Measurements from ENCODE around the gene ERC1.

DNA sequence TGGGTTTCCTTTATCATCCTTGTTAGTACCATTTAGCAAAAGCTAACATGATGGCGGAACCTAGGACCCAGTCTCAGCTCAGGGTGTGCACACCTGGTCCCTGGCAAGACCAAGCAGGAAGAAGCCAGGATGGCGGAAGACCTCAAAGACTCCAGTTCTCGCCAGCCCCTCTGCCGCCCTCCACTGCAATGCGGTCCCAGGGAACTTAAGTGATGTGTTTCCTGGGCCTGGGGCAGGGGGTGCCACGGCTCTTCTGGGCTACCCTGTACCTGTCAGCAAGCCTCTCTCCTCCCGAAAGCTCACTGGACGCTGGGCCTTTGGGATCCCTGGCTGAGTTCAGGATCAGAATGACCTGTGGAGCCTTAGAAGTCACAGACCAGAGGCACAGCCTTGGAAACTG, 532.0 kb downstream of the ERC1 start:
- no peak for TF ChIP-seq POLR2AphosphoS5 (IDR thresholded peaks at IDR 0.05; ENCODE audit: borderline replicate concordance, low read depth, low read length)
- no peak for TF ChIP-seq EZH2 (IDR thresholded peaks at IDR 0.05)
- TF ChIP-seq FOXP2 (optimal IDR thresholded peaks at IDR 0.05; ENCODE audit: control extremely low read depth, extremely low read length, insufficient read depth), result no peak
